Right cardiac atrium (tissue), 5 donors: Measurements from ENCODE around the gene GSTO2. TPM values are rescaled to one million over a fixed set of nuclear protein-coding genes. Genes with fewer than 3 reads are reported as not detected.

ENCODE experiments used
- ATAC-seq, 2 donors: fragments of 200-7000 bp; cut with Tn5 transposase; one replicate each; pipeline versions ENCODE4 v1.8.0 to v1.9.1; 2020; ENCODE audit warnings: moderate library complexity in 2 of 2, mild to moderate bottlenecking in 1 of 2
- DNase-seq, 3 donors: peaks; one replicate each; pipeline ENCODE4 v3.0.0-alpha.2; 2020
- H3K27ac ChIP-seq: one replicate; pipeline ENCODE4 v1.5.1; 2013; ENCODE audit warnings: mild to moderate bottlenecking, low read length, control low read depth, moderate library complexity
- H3K27me3 ChIP-seq: one replicate; pipeline ENCODE4 v1.6.1; 2013; ENCODE audit not compliant: control insufficient read depth, insufficient read depth
- H3K4me1 ChIP-seq: one replicate; pipeline ENCODE4 v1.6.1; 2013; ENCODE audit warnings: low read length; ENCODE audit not compliant: control insufficient read depth, insufficient read depth
- H3K4me3 ChIP-seq: one replicate; pipeline ENCODE4 v1.5.1; 2013; ENCODE audit warnings: low read length, control low read depth
- H3K9me3 ChIP-seq: one replicate; pipeline ENCODE4 v1.6.1; 2013; ENCODE audit warnings: low read length; ENCODE audit not compliant: control insufficient read depth
- WGBS: extraction: QIAGEN DNeasy Blood & Tissue Kit; methylation state at CpG from one replicate; pipeline ENCODE4 v1.1.7; 2013; 5-methylcytosine and 5-hydroxymethylcytosine counted together
- intact Hi-C, 4 donors: fragments of 100-400 bp; cut with DNase I; formaldehyde crosslinking; loops; one replicate each; pipeline versions ENCODE4 v1.11.0 to v1.14.0; 2022 to 2023
- polyA plus RNA-seq: library from polyadenylated mRNA; stranded (reverse); fragments of 200-250 nt; gene quantifications from one replicate; pipeline ENCODE4 v1.2.3, GENCODE V29; 2013
- total RNA-seq, 4 donors: library from RNA; stranded (reverse); fragmentation: NEBNext Ultra II Directional; extraction: Animal tissue kit (Norgen Biotek cat#: 25700); gene quantifications; one replicate each; pipeline ENCODE4 v1.2.1, GENCODE V29; 2021
- donor health status: healthy with polysubstance abuse.
- donor health status: DM: no; HTN: yes; CAD: no.
- donor health status: DM: no; HTN: no; CAD: no.
- donor health status: DM: no; HTN: yes; CAD: no; lungs with severe emphysema.
- donor health status: DM: yes; HTN: yes; CAD: no.

Gene GSTO2
- total and polyA plus RNA-seq, 5 donors = 0.37 to 1.1 (median 0.58) TPM

DNA sequence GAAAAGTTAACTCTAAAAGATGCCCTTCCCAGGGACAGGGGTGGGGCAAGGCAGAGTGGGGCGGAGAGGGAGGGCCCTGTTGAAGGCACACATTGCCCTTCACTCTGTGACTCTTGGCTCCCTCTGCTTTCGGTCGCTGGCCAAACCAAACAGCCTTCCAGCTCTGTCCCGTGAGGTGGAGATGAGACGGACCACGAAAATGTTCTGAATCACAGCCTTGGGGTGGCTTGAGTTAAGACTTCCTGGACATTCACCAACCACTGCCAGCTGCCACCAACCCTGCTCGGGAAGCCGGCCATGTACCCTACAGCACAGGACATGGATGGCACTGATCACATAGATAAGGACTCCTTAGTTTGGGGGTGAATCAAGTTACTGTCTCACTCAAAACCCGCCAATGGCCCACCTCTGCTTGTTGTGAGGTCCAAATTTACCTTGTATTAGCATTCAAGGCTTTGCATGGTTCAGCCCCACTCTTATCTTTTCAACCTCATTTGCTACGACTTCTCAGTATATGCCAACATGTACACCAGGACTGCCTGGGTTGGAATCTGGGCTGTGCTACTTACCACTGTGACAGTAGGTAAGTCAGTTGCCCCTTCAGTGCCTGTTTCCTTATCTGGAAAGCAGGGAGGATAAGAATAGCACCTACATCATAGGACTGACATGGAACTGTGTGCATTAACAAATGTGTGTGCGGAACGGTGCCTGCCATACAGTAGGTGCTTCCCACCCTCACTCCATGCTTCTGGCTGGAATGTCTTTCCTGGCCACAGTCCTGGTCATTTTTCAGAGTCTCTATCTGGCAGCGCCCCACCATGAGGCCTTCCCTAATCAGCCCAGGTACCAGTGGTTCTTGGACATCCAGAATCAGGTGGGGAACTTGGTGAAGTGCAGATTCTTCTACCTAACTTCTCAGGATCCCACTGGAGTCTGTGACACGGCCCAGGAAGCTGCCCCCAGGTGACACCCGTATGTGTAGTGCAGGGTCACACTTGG, 41.3 kb downstream of the GSTO2 start:
- H3K27me3 ChIP-seq = no peaks in the 10 kb centered on the region
- H3K27ac ChIP-seq = peak overlapping the region; percentile 89
- ATAC-seq (peak; percentile 88 to 90), DNase-seq (peak; percentile 87 to 90 (median 90))
- H3K9me3 ChIP-seq = no peaks in the 10 kb centered on the region
- peaks cover 28% of the 10 kb centered on the region for H3K4me1 ChIP-seq
- intact Hi-C loops = loop anchor here in 2 of 4 donors (5.0 kb wide), 1 partner anchor 37 kb away; no protein-coding TSS in a partner anchor
- H3K4me3 ChIP-seq = no peak overlapping the region
- WGBS = 47% methylated on average over 15 of the region's 15 CpGs

DNA sequence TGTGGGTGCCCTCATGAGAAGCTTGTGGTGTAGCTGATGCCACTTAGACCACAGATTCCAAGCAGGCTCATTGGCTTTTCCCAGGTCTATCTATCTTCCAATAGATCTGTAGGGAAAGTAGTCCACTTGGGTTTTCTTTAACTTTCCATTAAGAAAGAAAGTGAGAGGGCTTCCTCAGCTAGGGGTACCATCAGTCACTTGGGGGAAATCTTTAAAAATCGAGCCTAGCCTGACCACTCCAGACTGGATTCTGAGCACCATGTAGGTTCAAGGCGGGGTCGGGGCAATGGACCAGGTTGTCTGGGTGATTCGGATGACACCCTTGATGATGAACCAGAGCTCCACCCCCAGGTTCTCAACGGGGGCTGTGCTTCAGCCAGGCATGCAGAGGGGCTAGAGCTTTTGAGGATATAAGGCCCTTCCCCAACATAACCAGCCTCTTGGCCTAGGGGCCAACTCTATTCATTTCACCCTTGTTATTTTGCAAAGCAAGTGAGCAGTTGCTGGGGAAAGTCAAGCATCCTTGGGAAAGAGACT, 42.3 kb downstream of the GSTO2 start:
- DNase-seq (no peak), ATAC-seq (no peak)
- no peaks in the 10 kb centered on the region for H3K27me3 ChIP-seq
- 81% methylated on average over 5 of the region's 5 CpGs for WGBS
- H3K4me1 ChIP-seq = peaks cover 24% of the 10 kb centered on the region
- H3K9me3 ChIP-seq = no peaks in the 10 kb centered on the region
- peak overlapping the region; percentile 89 for H3K27ac ChIP-seq
- H3K4me3 ChIP-seq = no peak overlapping the region
- intact Hi-C loops = loop anchor here in 1 of 4 donors (5.0 kb wide), 1 partner anchor 36 kb away; no protein-coding TSS in a partner anchor

DNA sequence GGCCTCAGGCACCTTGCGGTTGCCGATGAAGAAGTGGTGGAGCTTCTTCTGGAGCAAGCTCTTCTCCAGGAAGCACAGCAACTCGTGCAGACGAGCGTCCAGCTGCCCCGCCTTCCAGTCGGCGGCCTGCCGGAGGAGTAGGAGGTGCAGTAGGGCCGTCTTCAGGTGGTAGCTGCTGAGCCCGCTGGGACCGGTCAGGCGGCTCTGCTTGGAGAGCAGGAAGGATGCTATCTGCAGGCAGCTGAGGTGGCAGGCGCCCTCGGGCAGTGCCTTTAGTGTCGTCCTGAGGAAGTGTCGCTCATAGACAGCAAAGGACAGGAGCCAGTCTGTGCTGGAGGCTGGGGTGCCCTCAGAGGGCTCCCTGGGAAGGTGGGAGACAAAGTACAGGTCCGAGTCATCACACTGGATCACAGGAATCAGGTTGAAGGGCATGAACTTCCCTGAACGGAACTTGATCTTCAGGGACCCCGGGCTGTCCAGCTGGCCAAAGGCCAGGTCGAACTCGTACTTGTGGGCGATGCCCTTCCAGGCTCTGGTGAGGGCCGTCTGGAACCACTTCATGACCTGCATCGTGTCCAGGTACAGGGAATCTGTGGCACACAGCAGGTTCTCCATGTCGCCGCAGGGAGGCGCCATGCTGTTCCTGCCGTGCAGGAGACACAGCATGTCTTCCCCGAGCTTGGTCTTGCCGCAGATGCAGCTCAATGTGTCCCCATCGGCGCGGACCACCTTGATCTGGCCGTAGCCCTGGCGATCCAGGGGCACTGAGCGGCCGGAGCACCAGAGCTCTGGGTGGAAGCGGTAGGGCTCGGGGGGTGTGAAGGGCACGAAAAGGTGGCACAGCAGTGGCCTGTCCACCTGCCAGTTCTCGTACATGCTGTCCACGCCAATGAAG, 45.9 kb downstream of the GSTO2 start:
- DNase-seq = no peak
- no peak overlapping the region for H3K27ac ChIP-seq
- peaks cover 45% of the 10 kb centered on the region for H3K4me1 ChIP-seq
- ATAC-seq = no peak
- H3K9me3 ChIP-seq = no peaks in the 10 kb centered on the region
- H3K27me3 ChIP-seq = no peaks in the 10 kb centered on the region
- no peak overlapping the region for H3K4me3 ChIP-seq
- intact Hi-C loops = loop anchor here in 1 of 4 donors (5.0 kb wide), 1 partner anchor 32 kb away; no protein-coding TSS in a partner anchor
- WGBS = 82% methylated on average over 43 of the region's 43 CpGs

DNA sequence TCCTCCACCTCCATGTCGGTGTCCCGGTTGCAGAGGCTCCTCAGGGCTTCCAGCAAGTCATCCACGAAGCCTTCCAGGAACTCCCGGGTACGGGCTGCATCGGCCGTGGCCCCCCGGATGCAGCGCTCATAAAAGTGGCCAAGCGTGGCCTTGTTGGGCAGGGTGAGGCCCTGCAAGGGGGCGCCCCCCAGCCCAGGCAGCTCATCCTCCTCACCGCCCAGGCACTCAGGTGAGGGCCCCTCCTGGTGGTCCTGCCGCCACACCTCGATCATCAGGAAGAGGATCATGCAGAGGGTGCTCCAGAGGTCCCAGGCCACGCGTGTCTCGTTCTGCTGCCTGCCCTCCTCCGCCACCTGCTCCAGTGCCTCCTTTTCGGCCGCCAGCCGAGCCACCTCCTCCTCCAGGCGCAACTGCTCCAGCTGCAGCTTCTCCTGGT, 46.5 kb downstream of the GSTO2 start:
- H3K27ac ChIP-seq = no peak overlapping the region
- intact Hi-C loops = no loop called here
- ATAC-seq = no peak
- peaks cover 42% of the 10 kb centered on the region for H3K4me1 ChIP-seq
- no peaks in the 10 kb centered on the region for H3K27me3 ChIP-seq
- DNase-seq = no peak
- 96% methylated on average over 22 of the region's 22 CpGs for WGBS
- no peak overlapping the region for H3K4me3 ChIP-seq
- H3K9me3 ChIP-seq = no peaks in the 10 kb centered on the region

DNA sequence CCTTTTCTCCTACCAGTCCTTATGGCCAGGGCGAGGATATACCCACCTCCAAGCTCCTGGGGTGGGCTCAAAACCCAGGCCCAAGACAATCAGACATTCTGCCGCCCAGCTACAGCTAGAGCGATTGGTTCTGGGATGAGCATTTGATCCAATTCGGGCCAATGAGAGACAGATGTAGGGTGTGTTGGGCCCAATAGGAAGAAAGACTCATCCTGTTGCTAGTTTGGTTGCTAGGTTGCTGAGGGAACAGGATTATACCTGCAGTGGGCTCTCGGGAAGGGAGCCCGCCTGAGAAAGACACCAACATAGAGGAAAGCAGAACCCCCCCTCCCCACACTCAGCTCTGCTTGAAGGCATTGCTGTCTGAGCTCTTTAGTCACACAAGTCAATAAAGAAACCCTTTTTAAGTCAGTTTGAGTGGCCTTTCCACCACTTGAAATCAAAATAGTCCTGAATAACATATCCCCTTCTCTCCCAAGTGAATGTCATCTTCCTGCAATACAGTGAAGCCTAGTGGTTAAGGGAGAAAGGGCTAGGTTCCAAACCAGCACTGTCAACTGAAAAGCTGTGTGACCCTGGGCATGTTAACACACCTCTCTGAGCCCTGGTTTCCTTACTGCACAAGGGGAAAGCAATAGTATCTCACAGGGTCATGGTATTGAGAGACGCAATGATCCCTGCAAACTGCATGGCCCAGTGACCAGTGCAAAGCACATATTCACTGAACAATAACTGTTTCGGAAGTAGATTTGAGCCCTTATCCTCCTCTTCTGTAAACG, 47.5 kb downstream of the GSTO2 start:
- Histone ChIP-seq H3K9me3 (no peaks in the 10 kb centered on the region), H3K4me1 (peaks cover 43% of the 10 kb centered on the region), H3K4me3 (no peak overlapping the region), H3K27ac (peak overlapping the region; percentile 11), H3K27me3 (no peaks in the 10 kb centered on the region)
- WGBS = 85% methylated on average over 9 of the region's 9 CpGs
- ATAC-seq (no peak), DNase-seq (no peak)
- intact Hi-C loops = no loop called here

DNA sequence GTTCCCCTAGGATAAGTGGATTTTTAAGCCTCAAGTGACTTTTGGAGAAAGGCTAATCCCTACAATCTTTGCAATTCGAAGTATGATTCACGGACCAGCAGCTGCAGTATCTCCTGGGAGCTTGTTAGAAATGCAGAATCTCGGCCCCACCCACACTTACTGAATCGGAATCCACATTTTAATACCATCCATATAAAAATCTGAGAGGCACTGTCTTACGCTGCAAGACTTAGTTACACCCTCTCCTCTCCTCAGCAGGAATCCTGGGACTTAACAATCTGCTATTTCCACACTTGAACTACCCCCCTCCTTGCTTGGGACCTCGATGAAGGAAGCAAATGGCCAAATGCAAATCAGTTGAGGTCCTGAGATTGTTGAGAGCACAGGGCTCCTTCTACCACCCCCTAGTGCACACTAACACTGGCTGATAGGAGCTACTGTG, 48.3 kb downstream of the GSTO2 start:
- 30% methylated on average over 6 of the region's 6 CpGs for WGBS
- Histone ChIP-seq H3K9me3 (no peaks in the 10 kb centered on the region), H3K27me3 (no peaks in the 10 kb centered on the region), H3K4me3 (no peak overlapping the region), H3K27ac (peak overlapping the region; percentile 45), H3K4me1 (peaks cover 50% of the 10 kb centered on the region)
- ATAC-seq (no peak), DNase-seq (peak in 1 of 3 donors; percentile 49)
- intact Hi-C loops = no loop called here

DNA sequence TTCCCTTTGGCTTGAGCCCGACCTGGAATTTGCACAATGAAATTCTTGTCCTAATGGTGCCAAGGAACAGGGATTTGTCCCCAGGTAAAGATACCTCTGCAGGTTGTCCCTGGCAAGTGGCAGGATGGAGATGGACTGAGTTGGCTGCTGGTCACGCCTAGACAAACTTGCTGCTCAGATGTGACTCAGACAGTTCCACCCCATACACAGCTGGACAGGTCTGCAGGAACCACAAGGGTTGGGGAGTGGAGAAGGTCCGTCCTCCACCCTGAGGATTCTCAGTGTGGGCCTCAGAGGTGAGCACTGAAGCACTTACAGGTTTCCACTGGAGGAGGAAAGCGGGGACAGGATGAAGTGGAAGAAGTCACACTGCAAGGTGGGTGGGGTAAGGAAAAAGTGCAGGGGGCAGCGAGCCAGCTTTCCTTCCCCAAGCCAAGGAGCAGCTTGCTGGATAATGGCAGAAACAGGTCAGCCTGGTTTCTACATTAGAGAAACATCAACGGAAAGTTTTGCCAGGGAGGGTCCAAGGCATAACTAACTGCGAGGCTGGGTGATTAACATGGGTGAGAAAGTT, 48.8 kb downstream of the GSTO2 start:
- H3K27ac ChIP-seq = peak overlapping the region; percentile 45

DNA sequence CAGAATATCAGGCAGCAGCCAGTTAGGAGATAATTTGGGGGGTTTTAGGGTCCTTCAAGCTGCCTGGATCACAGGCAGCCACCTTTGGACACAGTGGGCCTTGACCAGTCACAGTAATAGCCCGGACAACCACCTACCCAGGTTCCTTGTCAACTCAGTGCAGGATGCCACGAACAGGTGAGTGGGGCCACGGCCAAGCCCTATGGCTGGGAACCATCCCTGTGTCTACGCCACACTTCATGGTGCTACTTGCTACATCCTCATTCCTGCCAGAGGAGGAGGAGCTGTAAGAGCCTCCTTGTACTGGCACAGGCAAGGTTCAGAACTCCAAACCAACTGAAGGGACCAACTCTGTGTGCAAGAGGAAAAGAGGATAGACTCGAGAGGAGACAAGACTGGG, 49.3 kb downstream of the GSTO2 start:
- Histone ChIP-seq H3K27me3 (no peaks in the 10 kb centered on the region), H3K4me3 (no peak overlapping the region), H3K27ac (peak overlapping the region; percentile 32), H3K4me1 (peaks cover 51% of the 10 kb centered on the region), H3K9me3 (no peaks in the 10 kb centered on the region)
- DNase-seq = peak in 1 of 3 donors; percentile 40
- ATAC-seq = no peak
- intact Hi-C loops = no loop called here
- 83% methylated on average over 5 of the region's 5 CpGs for whole genome bisulfite sequencing

More for the DNA sequence above, 48.8 kb downstream of the GSTO2 start:
- Histone ChIP-seq H3K4me1 (peaks cover 50% of the 10 kb centered on the region), H3K9me3 (no peaks in the 10 kb centered on the region), H3K4me3 (no peak overlapping the region), H3K27me3 (no peaks in the 10 kb centered on the region)
- peak in 1 of 3 donors; percentile 54 for DNase-seq
- peak in 1 of 2 donors; percentile 5 for ATAC-seq
- WGBS = 68% methylated on average over 7 of the region's 7 CpGs
- intact Hi-C loops = no loop called here

DNA sequence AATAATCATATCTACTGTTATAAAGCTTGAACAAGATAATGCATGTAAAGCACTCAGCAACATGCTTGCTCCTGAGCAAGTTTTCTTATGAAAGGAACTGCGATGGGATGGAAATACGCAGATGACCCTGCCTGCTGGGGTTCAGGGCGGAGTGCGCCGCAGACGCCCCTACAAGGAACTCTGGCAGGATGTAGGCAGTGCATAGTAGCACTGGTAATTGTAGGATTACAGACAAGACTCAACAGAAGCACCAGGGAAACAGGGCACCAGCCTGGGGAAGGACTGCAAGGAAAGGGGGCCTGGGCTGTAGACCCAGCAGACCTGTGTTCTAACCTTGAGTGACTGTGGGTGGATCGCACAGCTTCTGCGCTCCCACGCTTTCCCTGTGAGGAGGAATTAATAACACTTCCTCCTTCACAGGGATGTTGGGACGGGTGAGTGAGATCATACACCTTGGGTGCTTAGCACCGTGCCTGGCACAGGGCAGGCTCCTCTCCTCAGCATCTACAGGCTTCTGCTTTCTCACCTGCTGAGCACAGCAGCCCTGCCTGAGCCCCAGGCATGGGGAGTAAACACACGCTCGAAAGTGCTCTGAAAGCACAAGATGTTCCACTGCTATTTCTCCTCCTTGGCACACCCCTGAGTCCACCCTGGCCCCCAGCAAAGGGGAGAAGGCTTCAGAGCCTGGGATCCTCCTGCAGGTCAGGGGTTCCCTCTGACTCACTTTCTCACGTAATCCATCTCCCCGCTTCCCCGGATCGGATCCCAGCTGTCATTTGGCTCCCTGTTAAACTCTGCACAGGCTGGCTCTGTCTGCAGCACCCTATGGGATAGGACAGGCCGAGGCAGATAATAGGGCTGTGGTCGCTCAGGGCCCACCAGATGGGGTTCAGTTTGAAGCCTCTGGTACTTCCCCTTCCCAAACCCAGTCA, 50.1 kb downstream of the GSTO2 start:
- Histone ChIP-seq H3K9me3 (no peaks in the 10 kb centered on the region), H3K4me3 (no peak overlapping the region), H3K4me1 (peaks cover 59% of the 10 kb centered on the region), H3K27me3 (no peaks in the 10 kb centered on the region), H3K27ac (peak overlapping the region; percentile 73)
- 43% methylated on average over 19 of the region's 19 CpGs for WGBS
- DNase-seq (peak in 1 of 3 donors; percentile 50), ATAC-seq (peak in 1 of 2 donors; percentile 3)
- intact Hi-C loops = no loop called here
